ENCODE results near the gene FAM240B. TPM values are rescaled to one million over a fixed set of nuclear protein-coding genes. Genes with fewer than 3 reads are reported as not detected.

The FAM240B gene
- total and polyA plus RNA-seq, 2 of the 13 experiments (the other 11 are each of a cell fraction or from before 2014, with no cell fraction given), result not detected

- 0% methylated on average over 1 of the region's 1 CpG for WGBS (ENCODE audit: low lambda C conversion rate)
- Histone ChIP-seq H3K4me2 (ENCODE audit: low read depth, low read length) (no peak overlapping the region), H3K4me1 (ENCODE audit: insufficient read depth, low read length) (no peaks in the 10 kb centered on the region), H3K27me3 (ENCODE audit: control insufficient read depth in 1 of 2, insufficient read depth in 2 of 2, low read length in 2 of 2) (peaks cover 0 to 21% of the 10 kb centered on the region in 2 experiments; a peak in 2 of 5 replicates), H3K27ac (ENCODE audit: extremely low read length, insufficient read depth, low read length) (no peak overlapping the region), H3K36me3 (replicated peaks in 1 of 2; ENCODE audit: control insufficient read depth in 1 of 2, insufficient read depth in 2 of 2, low read length in 2 of 2) (no peaks in the 10 kb centered on the region), H3K9me3 (ENCODE audit: low read length) (no peaks in the 10 kb centered on the region), H3K79me2 (ENCODE audit: insufficient read depth, low read length) (no peaks in the 10 kb centered on the region), H3K4me3 (replicated peaks in 1 of 3; ENCODE audit: insufficient read depth in 1 of 3, low read depth in 2 of 3, low read length in 3 of 3) (no peak overlapping the region), H2AFZ (ENCODE audit: low read length) (no peak overlapping the region), H3K9ac (ENCODE audit: insufficient read depth, low read depth, low read length) (no peak overlapping the region), H4K20me1 (ENCODE audit: insufficient read depth, low read length) (no peaks in the 10 kb centered on the region)
- BruUV-seq (replicated peaks), result no TSS peak
- FAIRE-seq, result no peak
- ATAC-seq, result no peak
- TF ChIP-seq RORA (CRISPR knock-in tag; IDR thresholded peaks at IDR 0.05) (no peak), ZNF501 (CRISPR knock-in tag; IDR thresholded peaks at IDR 0.05) (no peak), KDM3A (CRISPR knock-in tag; IDR thresholded peaks at IDR 0.05; ENCODE audit: low read depth) (no peak), ZNF367 (CRISPR knock-in tag; IDR thresholded peaks at IDR 0.05; ENCODE audit: borderline replicate concordance) (no peak), ATF6 (CRISPR knock-in tag; conservative IDR thresholded peaks at IDR 0.05) (no peak), TCF12 (IDR thresholded peaks at IDR 0.05) (no peak), TCF12 (CRISPR knock-in tag; IDR thresholded peaks at IDR 0.05) (no peak), XBP1 (CRISPR knock-in tag; IDR thresholded peaks at IDR 0.05) (no peak), NR2F6 (IDR thresholded peaks at IDR 0.05) (no peak), NR2F6 (CRISPR knock-in tag; IDR thresholded peaks at IDR 0.05) (no peak), ZNF563 (CRISPR knock-in tag; IDR thresholded peaks at IDR 0.05) (no peak), ZNF639 (CRISPR knock-in tag; conservative IDR thresholded peaks at IDR 0.05) (no peak), GTF2F1 (IDR thresholded peaks at IDR 0.05; ENCODE audit: low read length) (no peak), ZNF430 (CRISPR knock-in tag; IDR thresholded peaks at IDR 0.05) (no peak), ZFP36L1 (CRISPR knock-in tag; IDR thresholded peaks at IDR 0.05) (no peak)
- ChIA-PET POLR2A (no interaction called here), CTCF (ENCODE audit: low intra/inter-chr PET ratio, low total read pairs) (no interaction called here)
- intact Hi-C loops (cut with micrococcal nuclease; ENCODE audit: unreplicated experiment), result no loop called here
- DNase-seq (ENCODE audit: low spot score), result no peak
- in situ Hi-C loops (cut with HindIII; ENCODE audit: extremely low pct_ligation_motif_present, low pct_unique_long_range_greater_than_20kb), result no loop called here
These were observed 36.8 kb upstream of the FAM240B start for GRCh38 chr9:38756702-38757101.
